HG03196 (cell line): ENCODE data around the gene CREBBP.

Experiments used
- ATAC-seq: cut with Tn5 transposase; IDR thresholded peaks from one replicate; pipeline ENCODE4 v1.9.1; 2021; ENCODE audit not compliant: unreplicated experiment

CREBBP gene

DNA sequence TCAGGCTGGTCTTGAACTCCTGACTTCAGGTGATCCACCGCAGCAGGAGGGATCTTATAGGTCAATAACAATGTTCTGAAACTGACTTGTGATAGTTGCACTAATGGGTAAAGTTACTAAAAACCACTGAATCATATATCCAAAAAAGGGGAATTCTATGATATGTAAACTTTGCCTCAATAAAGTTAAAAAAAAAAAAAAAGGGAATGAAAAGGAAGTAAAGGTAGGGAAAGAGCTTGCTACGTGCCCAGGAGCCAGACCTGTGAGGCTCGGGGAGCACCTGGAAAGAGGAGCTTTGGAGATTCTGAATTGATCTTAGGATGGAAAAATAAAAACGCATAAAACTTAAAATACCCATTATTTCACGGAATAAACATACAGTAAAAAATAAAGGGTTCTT is 142.4 kb downstream of the CREBBP start:
- ATAC-seq = no peak

DNA sequence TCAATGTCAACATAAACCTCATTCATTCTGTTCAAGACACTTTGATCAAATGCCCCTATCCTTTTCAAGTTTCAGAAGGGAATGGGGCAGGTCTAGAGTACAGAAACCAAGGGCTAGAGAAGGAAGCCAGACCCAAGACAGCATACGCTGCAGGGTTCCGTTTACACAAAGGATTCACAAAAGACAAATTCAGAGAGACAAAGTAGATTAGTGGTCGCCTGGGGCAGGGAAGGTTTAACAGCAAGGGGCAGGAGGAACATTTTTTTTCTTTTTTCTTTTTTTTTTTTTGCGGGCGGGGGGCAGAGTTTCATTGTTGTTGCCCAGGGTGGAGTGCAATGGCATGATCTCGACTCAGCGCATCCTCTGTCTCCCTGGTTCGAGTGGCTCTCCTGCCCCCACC is 143.3 kb downstream of the CREBBP start:
- no peak for ATAC-seq

DNA sequence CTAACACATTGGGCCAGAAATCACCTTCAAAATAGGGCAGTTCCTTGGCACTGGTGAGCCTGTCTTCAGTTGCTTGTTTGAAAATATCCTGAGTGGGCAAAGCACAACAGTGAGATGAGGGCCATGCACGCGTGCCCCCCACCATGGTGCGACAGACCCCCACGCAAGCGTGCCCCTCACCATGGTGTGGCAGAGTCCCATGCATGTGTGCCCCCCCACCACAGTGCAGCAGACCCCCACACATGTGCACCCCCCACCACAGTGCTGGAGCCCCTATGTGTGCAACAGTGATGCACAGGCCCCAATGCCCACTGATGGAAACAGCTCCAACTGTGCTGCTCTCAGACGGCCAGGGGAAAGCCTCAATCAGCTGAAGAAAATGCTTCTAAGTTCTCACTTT is 144.4 kb downstream of the CREBBP start:
- no peak for ATAC-seq

DNA sequence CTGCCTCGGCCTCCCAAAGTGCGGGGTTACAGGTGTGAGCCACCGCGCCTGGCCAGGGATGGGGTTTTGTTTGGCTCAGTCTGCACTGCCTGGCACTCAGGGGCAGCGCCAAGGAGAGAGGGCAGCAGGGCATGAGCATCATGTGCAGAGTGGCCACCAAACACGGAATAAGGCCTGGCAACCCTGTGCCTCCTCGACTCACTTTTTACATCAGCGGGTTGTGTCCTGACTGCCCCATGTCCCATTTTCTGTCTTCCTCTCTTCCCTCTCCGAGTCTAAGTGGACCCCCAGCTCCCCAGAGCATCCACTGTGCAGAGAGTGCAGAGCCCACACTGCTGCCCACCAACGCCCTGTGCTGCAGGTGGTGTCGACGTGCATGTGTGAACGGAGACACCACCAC is 145.0 kb downstream of the CREBBP start:
- ATAC-seq = no peak

DNA sequence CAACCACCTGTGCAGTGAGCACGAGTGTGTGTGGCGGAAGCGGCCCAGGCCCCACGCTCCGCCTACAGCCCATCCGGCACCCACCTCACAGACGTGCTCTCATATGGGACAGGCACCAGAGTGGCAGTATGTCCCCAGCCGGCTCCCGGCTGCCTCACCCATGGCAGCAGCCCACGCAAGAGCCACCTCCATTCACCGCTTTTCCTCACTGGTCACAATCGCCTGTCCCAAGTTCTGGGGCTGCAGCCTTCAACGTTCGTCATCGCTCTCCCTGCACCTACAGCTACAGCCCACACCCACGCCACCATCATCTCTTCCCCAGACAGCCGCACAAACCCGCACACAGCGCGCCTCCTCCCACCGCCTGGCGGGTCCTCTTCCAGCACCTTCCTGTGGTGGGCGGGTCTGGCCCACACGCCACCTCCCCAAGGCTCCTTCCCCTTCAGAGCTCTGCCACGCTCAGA is 145.7 kb downstream of the CREBBP start:
- ATAC-seq = no peak

DNA sequence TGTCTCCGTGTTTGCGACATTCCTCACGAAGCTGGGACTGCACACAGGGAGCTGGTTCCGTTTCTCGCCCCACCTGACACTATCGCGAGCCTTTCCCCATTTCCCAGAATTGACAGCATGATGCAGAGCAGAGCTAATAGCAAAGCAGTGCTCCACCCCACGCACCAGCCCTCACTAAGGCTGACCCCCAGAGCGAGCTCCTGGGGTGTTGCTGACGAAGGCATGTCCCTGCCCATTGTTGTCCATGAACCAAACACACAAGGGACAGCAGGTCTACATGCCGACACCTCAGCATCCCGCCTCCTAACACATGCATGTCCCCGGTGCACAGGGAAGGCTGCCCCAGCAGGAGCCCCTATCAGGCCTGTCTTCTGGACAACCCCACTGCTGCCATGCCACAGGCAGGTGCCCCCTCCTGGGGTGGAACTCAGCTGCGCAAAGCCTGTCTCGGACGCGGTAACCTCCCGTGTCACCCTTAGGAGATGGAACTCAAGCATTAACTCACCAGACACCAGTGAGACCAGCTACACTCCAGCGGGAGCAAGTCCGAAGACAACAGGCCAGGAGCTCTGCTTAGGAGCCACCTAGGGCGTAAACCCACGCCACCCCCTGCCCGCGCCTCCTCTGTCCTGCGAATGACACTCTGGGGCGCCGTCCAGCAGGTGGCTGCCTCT is 146.3 kb downstream of the CREBBP start:
- ATAC-seq = no peak

DNA sequence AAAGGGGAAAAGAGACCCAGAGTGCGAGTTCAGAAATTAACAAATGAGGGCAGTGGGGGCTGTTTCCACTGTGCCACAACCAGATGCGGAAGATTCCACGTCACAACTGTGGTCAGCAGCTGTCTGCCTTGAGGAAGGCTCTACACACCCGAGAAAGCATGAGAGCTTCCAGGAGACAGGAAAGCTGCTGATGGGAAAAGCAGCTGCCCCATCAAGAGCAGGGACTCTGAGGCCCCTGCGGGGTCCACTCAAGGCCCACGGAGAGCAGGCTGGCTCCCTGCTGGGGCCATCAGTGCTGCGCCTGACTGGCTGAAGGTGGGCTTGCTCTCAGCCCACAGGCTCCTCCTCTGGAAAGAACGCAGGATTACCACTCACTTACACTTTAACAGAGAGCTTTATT is 148.3 kb downstream of the CREBBP start:
- no peak for ATAC-seq

DNA sequence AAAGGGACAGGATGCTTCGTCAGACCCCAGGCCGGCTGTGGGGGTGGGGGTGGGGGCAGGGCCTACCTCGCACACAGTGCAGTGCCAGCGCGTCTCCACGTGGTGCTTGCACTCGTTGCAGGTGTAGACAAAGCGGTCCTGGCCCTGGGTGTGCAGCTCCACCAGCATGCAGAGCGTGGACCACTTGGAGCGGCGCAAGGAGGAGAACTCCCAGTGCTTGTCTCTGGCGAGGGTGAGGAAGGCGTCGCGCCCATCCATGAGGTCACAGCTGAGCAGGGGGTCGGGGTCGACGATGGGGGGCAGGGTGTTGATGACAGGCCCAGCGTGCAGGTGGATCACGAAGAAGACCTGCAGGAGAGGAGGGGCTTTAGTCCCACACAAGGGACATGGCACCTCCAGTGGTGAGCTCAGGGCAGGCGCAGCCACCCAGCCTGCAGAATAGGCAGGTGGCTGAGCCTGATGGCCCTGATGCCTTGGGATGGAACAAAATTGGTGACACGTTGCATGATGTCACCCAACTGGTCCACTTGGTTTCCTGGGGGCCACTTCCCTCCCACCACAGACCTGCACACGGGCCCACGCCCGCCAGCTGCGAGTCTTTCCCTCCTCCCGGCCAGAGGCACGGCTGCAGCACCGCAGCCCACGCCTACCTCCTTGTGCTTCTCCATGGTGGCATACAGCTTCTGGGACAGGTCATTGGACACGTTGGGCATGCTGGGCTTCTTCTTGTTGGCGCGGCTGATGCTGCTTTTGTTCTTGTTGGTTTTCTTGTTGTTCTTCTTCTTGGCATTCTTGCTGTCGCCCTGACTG is 149.2 kb downstream of the CREBBP start:
- no peak for ATAC-seq

DNA sequence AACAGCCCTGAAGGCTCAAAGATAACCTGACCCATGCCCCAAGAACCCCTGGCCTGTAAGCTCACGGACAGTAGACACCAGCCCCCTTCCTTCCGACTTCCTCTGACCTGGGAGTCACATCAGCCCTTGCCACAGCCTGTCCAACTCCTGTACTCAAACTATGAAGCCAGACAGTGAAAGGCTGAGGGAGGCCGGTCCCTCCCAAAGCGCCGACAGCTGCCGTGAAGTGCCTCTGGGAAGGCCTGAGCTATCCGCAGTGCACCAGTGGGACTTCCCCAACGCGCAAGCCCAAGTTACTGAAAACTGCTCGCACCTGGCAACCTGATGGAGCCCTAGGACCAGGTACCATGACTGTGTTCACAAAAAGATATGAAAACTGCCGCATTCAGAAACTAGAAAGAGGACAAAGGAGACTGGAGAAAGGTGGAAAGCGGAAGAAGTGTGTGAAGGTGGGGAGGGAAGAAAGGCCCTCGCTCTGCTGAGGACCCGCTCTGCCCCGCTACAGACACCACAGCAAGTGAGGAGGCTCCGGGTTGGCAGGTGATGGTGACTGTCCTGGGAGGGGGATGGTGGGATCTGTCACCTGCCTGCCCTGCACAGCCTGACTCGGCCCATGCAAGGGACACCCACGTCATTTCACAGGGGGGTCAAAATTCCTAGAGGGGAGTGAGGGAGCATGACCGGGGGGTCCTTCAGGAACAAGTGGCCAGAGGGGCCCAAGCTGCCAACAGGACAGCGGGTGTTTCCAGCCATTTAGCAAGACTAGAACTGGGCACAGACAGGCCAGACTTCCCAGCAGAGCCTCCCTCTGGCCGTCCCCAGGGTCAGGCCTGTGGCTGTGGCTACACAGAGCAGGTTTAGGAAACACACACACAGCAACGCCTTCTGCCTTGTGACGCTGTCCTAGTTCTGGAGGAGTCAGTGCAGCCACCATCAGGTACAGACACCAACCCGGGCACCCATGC is 150.1 kb downstream of the CREBBP start:
- no peak for ATAC-seq

DNA sequence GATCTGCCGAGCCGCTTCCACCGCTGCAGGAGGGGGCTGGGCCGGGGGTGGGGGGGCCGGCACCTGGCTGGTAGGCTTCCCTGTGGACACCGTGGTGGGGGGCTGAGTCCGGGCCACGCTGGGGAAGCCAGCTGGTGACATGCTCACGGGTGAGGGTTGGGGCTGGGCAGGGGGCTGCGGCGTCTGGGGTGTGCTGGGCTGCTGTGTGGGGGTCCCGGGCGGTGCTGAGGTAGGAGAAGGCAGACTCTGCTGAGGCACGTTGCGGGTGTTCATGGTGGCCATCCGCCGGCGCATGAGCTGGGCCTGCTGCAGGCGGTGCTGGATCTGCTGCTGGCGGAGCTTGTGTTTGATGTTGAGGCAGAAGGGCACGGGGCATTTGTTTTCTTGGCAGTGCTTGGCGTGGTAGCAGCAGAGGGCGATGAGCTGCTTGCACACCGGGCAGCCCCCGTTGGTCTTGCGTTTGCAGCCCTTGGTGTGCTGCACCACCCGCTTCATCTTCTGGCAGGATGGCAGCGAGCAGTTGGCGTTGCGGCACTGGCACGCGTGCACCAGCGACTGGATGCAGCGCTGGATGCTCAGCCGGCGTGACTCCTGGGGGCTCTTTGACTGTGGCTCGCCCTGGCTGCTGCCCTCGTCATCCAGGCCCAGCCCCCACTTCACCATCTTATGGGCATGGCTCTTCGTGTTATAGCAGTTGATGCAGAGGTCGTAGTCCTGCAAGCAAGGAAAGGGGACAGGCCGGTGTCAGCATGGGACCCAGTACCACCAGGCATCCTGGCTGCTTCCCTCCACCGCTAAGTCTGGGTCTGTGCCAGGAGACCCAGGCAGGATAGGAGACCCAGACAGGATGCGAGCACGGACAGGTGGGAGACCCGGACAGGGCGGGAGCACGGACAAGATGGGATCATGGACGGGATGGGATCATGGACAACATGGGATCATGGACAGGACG is 151.1 kb downstream of the CREBBP start:
- no peak for ATAC-seq

DNA sequence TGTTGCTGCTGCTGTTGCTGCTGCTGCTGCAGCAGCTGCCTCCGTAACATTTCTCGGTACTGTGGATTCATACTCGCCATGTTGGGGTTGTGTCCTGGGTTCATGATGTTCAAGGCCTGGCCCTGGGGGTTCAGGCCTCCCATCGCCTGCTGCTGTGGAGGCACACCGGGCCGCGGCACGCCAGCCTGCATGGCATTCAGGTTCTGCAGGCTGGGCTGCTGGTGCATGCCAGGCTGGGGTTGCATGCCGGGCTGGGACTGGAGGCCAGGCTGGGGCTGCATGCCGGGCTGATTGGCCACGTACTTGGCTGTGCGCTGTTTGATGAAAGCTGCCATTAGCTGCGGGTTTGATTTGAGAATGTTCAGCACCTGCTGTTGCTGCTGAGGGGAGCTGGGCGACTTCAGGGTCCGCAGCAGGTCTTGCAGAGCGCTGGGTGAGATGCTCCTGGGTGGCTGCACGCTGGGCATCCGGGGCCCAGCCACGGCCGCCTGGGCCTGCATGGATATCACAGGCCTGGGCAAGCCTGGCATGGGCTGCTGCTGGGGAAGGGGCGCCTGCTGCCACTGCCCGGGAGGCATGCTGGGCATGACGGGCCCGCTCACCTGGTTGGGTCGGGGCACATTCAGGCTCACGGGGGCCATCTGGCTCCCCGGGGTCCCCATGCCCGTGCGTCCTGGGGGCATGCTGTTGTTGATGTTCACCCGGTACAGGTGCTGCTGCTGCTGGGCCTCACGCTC is 151.9 kb downstream of the CREBBP start:
- no peak for ATAC-seq

DNA sequence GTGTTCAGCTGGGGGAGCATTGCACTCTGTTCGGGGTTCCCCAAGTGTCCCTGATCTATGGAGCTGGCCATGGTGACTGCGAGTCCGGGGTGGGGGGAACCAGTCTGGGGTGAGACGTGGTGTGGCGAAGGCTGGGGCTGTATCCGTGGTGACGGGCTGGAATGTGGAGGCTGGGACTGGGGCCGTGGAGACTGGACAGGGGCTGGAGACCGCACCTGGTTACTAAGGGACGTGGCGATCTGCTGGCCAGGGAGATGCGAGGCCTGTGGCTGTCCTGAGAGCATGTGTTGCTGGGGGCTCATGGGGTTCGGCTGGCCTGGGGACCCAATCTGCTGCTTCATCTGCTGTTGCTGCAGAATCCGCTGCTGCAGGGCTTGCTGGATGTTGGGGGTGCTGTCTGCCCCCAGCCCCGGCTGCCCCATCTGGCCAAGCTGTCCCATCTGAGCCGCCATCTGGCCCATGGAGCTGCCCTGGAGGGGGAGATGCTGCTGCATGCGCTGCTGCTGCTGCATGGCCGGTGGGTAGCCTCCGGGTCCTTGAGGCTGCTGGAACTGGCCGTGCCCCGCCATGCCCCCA is 152.6 kb downstream of the CREBBP start:
- no peak for ATAC-seq

DNA sequence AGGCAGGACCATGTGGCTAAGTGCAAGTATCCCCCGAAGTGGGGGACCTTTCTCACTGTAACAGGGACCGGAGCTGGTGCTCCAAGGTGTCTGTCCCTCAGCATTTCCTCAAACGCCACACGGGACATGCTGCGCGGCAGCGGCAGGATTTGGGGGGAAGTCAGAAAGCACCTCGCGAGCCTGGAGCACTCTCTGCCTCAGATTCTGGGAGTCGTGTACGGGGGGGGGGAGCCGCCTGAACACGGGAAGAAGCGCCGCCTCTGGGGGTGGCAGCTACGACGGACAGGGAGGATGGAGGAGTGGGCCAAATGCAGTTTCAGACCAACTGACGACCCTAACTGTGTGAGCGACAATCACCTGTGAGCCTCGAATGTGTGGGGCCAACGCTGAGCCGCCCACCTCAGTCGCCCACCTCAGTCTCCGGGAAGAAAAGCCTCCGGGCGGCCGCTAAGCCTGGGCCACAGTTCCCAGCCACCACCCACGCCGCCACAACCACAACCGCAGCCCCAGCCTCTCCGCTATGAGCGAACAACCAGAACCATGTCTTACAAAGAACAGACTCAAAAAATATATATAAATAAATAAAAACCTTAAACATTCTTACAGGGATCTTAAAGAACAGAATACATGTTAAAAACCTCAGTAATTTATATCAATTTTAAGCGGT is 154.4 kb downstream of the CREBBP start:
- ATAC-seq = no peak

DNA sequence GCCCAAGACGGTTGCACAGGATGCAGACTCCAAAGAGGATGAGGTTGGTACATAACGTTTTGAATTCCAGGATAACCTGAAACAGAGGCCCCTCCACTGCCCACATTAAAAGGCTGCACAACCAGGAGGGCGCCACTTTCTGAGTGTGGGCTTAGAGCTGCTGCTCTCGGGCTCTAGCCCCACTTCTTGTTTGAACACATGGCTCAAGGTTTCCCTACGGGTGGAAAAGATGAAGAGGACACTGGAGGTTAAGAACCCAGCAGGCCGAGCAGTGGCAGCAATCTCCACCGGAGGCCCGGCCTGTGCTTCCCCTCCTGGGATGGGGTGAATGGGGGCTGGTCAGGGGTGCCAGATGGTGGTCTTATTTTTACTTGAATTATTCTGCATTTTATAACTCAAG is 155.2 kb downstream of the CREBBP start:
- ATAC-seq = no peak

DNA sequence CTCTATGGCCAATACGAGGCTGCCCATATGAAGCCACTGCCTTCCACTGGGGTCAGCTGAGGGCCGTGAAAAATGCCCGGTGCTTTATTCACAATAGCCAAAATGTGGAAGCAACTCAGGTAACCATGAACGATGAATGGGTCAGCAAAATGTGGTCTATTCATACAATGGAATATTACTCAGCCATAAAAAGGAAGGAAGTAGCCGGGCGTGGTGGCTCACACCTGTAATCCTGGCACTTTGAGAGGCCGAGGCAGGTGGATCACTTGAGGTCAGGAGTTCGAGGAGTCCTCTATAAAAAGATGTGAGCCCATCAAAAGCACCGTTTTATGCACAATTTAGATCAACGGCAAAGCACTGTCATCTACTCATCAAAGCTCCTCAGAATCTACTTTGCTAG is 158.0 kb downstream of the CREBBP start:
- no peak for ATAC-seq

DNA sequence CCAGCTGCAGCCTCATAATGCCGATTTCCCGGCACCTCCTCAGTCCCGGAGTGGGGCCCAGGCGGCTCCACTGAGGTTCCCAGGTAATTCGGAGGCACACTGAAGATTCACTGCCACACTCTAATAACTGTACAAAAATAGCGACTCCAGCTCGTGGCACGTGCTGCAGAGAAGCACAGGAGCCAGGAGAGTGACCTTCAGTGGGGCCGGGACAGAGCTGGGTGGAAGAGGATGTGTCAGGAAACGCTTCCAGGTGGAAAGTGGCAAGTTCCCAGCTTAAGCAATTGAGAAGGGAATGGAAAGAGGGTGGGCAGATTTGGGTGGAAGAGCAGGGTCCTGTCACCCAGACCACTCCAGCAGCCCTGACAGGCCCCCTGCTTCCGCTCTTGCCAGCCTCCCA is 160.1 kb downstream of the CREBBP start:
- no peak for ATAC-seq

DNA sequence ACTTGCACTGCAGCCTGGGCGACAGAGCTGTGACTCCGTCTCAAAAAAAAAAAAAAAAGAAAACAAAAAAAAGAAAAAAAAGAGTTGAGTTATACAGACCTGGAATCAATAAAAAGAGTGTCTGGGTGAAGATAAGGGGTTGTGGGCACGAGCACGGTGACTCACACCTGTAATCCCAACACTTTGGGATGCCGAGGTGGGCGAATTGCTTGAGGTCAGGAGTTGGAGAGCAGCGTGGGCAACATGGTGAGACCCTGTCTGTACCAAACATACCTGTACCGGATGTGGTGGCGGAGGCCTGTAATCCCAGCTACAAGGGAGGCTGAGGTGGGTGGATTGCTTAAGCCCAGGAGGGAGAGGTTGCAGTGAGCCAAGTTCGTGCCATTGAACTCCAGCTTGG is 161.9 kb downstream of the CREBBP start:
- no peak for ATAC-seq

DNA sequence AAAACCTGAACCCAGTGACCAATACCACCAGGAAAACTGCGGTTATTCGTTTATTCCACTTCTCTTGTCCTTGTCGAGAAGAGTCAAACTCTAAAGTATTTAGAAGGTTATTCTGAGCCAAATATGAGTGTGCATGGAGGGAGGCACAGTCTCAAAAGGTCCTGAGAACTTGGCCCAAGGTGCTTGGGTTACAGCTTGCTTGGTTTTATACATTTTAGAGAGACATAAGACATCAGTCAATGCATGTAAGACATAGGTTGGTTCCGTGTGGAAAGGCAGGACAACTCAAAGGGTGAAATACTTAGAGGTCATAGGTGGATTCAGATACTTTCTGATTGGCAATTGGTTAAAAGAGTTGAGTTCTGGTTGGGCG is 162.5 kb downstream of the CREBBP start:
- ATAC-seq = no peak
